Nephron (organoid): ENCODE data around the gene POLD1.

Experiments
- H3K27ac Mint-ChIP-seq, 3 experiments: 2 replicates each; pipeline ENCODE4 v1.8.0; 2020; ENCODE audit warnings: mixed read lengths in 3 of 3, mild to moderate bottlenecking in 2 of 3, moderate library complexity in 1 of 3
- H3K27me3 Mint-ChIP-seq: 2 replicates; pipeline ENCODE4 v1.8.0; 2021; ENCODE audit warnings: low read depth, mild to moderate bottlenecking, moderate library complexity, mixed read lengths
- H3K36me3 Mint-ChIP-seq: 2 replicates; pipeline ENCODE4 v1.8.0; 2020; ENCODE audit warnings: low read depth, mixed read lengths
- H3K4me1 Mint-ChIP-seq: 2 replicates; pipeline ENCODE4 v1.8.0; 2020; ENCODE audit warnings: mixed read lengths
- H3K4me3 Mint-ChIP-seq, 3 experiments: 2 replicates each; pipeline ENCODE4 v1.8.0; 2020; ENCODE audit warnings: mild to moderate bottlenecking in 3 of 3, mixed read lengths in 3 of 3, moderate library complexity in 2 of 3
- H3K9me3 Mint-ChIP-seq: 2 replicates; pipeline ENCODE4 v1.8.0; 2020; ENCODE audit warnings: mixed read lengths
- TF ChIP-seq, protein P1 (sequence below), 3 experiments: fragments of 200-600 bp; sonication (generic); IDR thresholded peaks; one replicate each; pipeline ENCODE4 v1.5.0; 2021; ENCODE audit warnings: antibody characterized with exemption in 3 of 3; ENCODE audit not compliant: unreplicated experiment in 3 of 3

POLD1 gene

DNA sequence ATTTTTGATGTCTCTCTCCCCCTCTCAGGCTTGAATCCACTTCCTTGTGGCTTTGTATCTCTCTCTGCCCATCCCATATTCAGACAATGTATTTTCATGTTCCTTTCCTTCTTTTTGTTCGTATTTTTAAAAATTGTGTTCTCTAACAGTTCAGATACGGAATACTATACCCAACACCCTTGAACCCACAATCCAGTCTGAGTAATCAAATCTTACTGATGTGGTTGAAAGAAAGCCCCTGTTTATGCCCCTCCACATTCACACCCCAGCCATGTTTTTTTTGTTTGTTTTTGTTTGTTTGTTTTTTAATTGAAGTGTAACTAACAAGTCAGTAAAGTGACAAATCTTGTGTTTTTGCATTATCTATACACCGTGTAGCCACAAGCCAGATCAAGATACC, 36.0 kb downstream of the POLD1 start:
- H3K27ac Mint-ChIP-seq: no peak overlapping the region
- TF ChIP-seq, protein P1, sequence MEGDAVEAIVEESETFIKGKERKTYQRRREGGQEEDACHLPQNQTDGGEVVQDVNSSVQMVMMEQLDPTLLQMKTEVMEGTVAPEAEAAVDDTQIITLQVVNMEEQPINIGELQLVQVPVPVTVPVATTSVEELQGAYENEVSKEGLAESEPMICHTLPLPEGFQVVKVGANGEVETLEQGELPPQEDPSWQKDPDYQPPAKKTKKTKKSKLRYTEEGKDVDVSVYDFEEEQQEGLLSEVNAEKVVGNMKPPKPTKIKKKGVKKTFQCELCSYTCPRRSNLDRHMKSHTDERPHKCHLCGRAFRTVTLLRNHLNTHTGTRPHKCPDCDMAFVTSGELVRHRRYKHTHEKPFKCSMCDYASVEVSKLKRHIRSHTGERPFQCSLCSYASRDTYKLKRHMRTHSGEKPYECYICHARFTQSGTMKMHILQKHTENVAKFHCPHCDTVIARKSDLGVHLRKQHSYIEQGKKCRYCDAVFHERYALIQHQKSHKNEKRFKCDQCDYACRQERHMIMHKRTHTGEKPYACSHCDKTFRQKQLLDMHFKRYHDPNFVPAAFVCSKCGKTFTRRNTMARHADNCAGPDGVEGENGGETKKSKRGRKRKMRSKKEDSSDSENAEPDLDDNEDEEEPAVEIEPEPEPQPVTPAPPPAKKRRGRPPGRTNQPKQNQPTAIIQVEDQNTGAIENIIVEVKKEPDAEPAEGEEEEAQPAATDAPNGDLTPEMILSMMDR (IDR thresholded peaks at IDR 0.05; ENCODE audit: unreplicated experiment in 3 of 3): no peak

GRCh38 chr19:50420808-50421207, 36.7 kb downstream of the POLD1 start:
- Mint-ChIP-seq H3K27ac (no peak overlapping the region), H3K4me3 (no peak overlapping the region), H3K9me3 (no peaks in the 10 kb centered on the region), H3K27me3 (peaks cover 38% of the 10 kb centered on the region), H3K36me3 (no peaks in the 10 kb centered on the region), H3K4me1 (peaks cover 13% of the 10 kb centered on the region)
- TF ChIP-seq, protein P1 (IDR thresholded peaks at IDR 0.05; ENCODE audit: unreplicated experiment in 3 of 3): no peak

More for the DNA sequence above, 36.0 kb downstream of the POLD1 start:
- no peak overlapping the region for H3K4me3 Mint-ChIP-seq
- peaks cover 38% of the 10 kb centered on the region for H3K27me3 Mint-ChIP-seq
- no peaks in the 10 kb centered on the region for H3K36me3 Mint-ChIP-seq
- H3K4me1 Mint-ChIP-seq: peaks cover 13% of the 10 kb centered on the region
- H3K9me3 Mint-ChIP-seq: no peaks in the 10 kb centered on the region

DNA sequence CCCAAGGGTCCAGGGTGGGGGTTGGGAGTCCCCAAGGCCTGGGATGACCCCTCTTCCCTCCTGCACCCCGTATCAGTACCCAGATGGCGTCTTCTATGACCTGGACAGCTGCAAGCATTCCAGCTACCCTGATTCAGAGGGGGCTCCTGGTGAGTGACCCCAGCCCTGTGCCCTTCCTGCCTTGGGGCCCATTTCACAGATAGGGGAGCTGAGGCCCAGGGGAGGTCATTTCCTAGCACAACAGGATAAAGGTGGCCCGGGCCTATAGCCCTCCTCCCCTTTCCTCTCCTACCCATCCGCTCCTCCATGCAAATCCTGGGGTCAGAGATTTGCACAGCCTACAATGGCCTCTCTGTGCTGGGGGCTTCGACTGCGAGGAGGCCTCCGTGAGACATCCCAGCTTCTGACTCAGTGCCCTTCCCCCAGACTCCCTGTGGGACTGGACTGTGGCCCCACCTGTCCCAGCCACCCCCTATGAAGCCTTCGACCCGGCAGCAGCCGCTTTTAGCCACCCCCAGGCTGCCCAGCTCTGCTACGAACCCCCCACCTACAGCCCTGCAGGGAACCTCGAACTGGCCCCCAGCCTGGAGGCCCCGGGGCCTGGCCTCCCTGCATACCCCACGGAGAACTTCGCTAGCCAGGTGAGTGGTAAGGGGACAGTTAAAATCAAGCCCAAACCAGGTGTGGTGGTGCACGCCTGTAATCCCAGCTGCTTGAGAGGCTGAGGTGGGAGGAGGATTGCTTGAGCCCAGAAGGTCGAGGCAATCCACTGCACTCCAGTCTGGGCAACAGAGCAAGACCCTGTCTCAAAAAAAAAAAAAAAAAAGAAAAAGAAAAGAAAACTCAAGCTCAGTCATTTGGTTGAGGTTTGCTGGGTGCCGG, 38.5 kb downstream of the POLD1 start:
- TF ChIP-seq, protein P1 (IDR thresholded peaks at IDR 0.05; ENCODE audit: unreplicated experiment in 3 of 3): no peak
- Mint-ChIP-seq H3K9me3 (no peaks in the 10 kb centered on the region), H3K27me3 (peaks cover 38% of the 10 kb centered on the region), H3K4me3 (no peak overlapping the region), H3K27ac (no peak overlapping the region), H3K36me3 (no peaks in the 10 kb centered on the region), H3K4me1 (peaks cover 13% of the 10 kb centered on the region)

- H3K27me3 Mint-ChIP-seq: peaks cover 35% of the 10 kb centered on the region
- TF ChIP-seq, protein P1 (IDR thresholded peaks at IDR 0.05; ENCODE audit: unreplicated experiment in 3 of 3): no peak
- no peaks in the 10 kb centered on the region for H3K9me3 Mint-ChIP-seq
- no peaks in the 10 kb centered on the region for H3K36me3 Mint-ChIP-seq
- H3K4me3 Mint-ChIP-seq: no peak overlapping the region
- H3K27ac Mint-ChIP-seq: no peak overlapping the region
- peaks cover 13% of the 10 kb centered on the region for H3K4me1 Mint-ChIP-seq
Measured at GRCh38 chr19:50423279-50424113, 39.3 kb downstream of the POLD1 start.

DNA sequence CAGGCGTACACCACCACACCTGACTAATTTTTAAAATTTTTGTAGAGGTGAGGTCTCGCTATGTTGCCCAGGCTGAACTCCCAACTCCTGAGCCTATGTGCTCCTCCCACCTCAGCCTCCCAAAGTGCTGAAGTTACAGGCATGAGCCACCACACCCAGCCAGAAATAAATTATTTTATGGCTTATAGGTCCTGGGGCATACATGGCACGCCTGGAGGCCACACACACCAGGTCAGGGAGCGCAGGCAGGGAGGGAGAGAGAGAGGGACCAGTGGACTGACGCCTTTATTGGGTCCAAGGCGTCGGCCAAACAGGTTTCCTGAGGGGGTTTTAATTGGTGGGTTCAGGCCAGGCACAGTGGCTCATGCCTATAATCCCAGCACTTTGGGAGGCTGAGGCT, 41.4 kb downstream of the POLD1 start:
- TF ChIP-seq, protein P1 (IDR thresholded peaks at IDR 0.05; ENCODE audit: unreplicated experiment in 3 of 3): no peak
- H3K4me3 Mint-ChIP-seq: no peak overlapping the region
- no peak overlapping the region for H3K27ac Mint-ChIP-seq
- peaks cover 33% of the 10 kb centered on the region for H3K27me3 Mint-ChIP-seq
- peaks cover 5% of the 10 kb centered on the region for H3K4me1 Mint-ChIP-seq
- no peaks in the 10 kb centered on the region for H3K36me3 Mint-ChIP-seq
- H3K9me3 Mint-ChIP-seq: no peaks in the 10 kb centered on the region
